ENCODE data around the gene JAG1. TPM values are rescaled to one million over a fixed set of nuclear protein-coding genes. Genes with fewer than 3 reads are reported as not detected.
"Not testable (repeated sequence)": the region's sequence is repeated elsewhere in the genome, so short reads cannot be mapped to it uniquely, and the experiment has no call there.

JAG1 gene
- total RNA-seq, 1 donor from 2014 or later, result 278 TPM

DNA sequence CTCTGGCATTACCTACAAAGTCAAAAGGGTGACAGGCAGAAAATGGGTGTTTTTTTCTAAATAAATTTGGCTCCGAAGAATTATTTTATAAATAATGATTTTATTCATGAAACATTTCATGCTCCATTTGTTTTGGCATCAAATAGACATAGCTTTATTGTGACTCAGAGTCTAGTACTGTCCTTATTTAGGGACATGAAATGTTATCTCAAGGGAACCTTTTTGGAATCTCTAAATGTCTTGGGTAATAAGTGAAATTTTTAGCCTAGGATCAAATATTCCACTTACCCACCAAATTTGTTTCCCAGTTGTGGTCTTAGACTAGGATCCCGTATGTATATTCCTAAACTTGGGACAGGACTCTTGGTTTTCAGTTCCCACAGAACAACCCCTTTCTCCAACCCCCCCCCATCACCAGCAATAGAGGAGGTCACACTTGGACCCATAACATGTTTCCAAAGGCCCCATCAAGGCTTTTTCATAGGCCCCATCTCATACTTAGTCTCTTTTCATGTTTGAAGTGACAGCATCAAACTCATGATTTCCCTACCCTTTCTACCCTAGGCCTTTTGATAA, 81.8 kb downstream of the JAG1 start:
- H3K9me3 ChIP-seq (ENCODE audit: insufficient read depth, low read depth, low read length), result no peaks in the 10 kb centered on the region
- TF ChIP-seq EZH2 (IDR thresholded peaks at IDR 0.05; ENCODE audit: insufficient read depth, low read length), result no peak
- TF ChIP-seq, protein P1, sequence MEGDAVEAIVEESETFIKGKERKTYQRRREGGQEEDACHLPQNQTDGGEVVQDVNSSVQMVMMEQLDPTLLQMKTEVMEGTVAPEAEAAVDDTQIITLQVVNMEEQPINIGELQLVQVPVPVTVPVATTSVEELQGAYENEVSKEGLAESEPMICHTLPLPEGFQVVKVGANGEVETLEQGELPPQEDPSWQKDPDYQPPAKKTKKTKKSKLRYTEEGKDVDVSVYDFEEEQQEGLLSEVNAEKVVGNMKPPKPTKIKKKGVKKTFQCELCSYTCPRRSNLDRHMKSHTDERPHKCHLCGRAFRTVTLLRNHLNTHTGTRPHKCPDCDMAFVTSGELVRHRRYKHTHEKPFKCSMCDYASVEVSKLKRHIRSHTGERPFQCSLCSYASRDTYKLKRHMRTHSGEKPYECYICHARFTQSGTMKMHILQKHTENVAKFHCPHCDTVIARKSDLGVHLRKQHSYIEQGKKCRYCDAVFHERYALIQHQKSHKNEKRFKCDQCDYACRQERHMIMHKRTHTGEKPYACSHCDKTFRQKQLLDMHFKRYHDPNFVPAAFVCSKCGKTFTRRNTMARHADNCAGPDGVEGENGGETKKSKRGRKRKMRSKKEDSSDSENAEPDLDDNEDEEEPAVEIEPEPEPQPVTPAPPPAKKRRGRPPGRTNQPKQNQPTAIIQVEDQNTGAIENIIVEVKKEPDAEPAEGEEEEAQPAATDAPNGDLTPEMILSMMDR (IDR thresholded peaks at IDR 0.05; ENCODE audit: insufficient read depth, low read depth, low read length), result no peak
- H3K4me3 Mint-ChIP-seq (ENCODE audit: unreplicated experiment), result no peak overlapping the region
- H2AFZ ChIP-seq (ENCODE audit: low read depth, low read length), result no peak overlapping the region
- no peaks in the 10 kb centered on the region for H3K36me3 Mint-ChIP-seq (ENCODE audit: low read depth, unreplicated experiment)
- DNase-seq (ENCODE audit: low read depth) (peak; percentile 49), FAIRE-seq (no peak)
- H3K4me3 ChIP-seq (ENCODE audit: insufficient read depth, low read depth, low read length), result no peak overlapping the region
- no peaks in the 10 kb centered on the region for H3K27me3 ChIP-seq (ENCODE audit: insufficient read depth, low read length)
- peak overlapping the region; percentile 49 for H3K9ac ChIP-seq (ENCODE audit: low read length)
- no peaks in the 10 kb centered on the region for H3K36me3 ChIP-seq (ENCODE audit: insufficient read depth, low read length)
- no peaks in the 10 kb centered on the region for H3K27me3 Mint-ChIP-seq (ENCODE audit: low read depth, unreplicated experiment)
- H3K79me2 ChIP-seq (ENCODE audit: insufficient read depth, low read length), result no peaks in the 10 kb centered on the region
- peaks cover 22% of the 10 kb centered on the region for H3K4me1 Mint-ChIP-seq (ENCODE audit: low read depth, unreplicated experiment)
- no peak overlapping the region for H3K27ac Mint-ChIP-seq (ENCODE audit: unreplicated experiment)
- no peaks in the 10 kb centered on the region for H4K20me1 ChIP-seq (ENCODE audit: insufficient read depth, low read length)
- peaks cover 17% of the 10 kb centered on the region for H3K4me1 ChIP-seq (ENCODE audit: insufficient read depth, low read length)
- no peaks in the 10 kb centered on the region for H3K9me3 Mint-ChIP-seq (ENCODE audit: unreplicated experiment)
- H3K27ac ChIP-seq (ENCODE audit: low read depth, low read length), result peak overlapping the region; percentile 75
- H3K4me2 ChIP-seq (ENCODE audit: low read length), result peak overlapping the region; percentile 31

DNA sequence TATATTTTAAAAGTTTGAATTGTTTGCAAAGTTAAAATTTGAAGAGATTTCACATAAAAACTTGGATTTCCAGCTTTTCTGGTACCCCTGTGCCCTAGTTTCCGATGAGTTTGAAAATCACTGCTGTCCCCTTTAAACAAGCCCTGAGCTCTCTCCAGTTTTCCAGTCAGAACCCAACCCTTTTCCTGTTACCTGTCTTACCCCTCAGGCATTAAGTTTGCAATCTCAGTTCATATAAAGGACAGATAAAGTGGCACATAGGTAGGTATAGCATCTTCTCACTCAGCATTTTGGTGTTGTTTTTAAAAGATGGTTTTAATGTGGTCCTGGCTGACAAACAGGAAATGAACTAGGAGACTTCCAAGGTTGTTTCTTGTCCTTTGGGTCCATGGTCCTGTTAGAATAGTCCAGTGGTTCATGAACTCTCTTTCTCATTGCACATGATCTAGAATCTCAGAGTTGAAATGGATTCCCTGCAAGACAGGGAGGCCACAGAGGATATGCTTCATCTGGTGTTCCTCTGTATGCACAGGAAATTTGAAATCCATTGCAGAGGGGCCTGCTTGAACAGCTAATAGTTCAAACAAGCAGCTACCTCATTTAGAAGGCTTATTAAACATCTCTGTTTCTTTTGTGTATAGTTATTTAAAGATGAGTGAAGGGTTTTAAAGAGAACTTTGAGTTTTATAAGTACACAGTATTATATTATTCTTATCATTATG, 82.7 kb downstream of the JAG1 start:
- H3K9ac ChIP-seq (ENCODE audit: low read length), result no peak overlapping the region
- no peaks in the 10 kb centered on the region for H3K9me3 ChIP-seq (ENCODE audit: insufficient read depth, low read depth, low read length)
- no peak overlapping the region for H3K4me3 Mint-ChIP-seq (ENCODE audit: unreplicated experiment)
- peaks cover 18% of the 10 kb centered on the region for H3K4me1 Mint-ChIP-seq (ENCODE audit: low read depth, unreplicated experiment)
- H3K27ac ChIP-seq (ENCODE audit: low read depth, low read length), result peak overlapping the region; percentile 75
- no peaks in the 10 kb centered on the region for H3K79me2 ChIP-seq (ENCODE audit: insufficient read depth, low read length)
- H3K9me3 Mint-ChIP-seq (ENCODE audit: unreplicated experiment), result no peaks in the 10 kb centered on the region
- FAIRE-seq, result peak; percentile 5
- DNase-seq (ENCODE audit: low read depth), result no peak
- no peaks in the 10 kb centered on the region for H3K27me3 ChIP-seq (ENCODE audit: insufficient read depth, low read length)
- no peak overlapping the region for H3K27ac Mint-ChIP-seq (ENCODE audit: unreplicated experiment)
- no peaks in the 10 kb centered on the region for H3K36me3 Mint-ChIP-seq (ENCODE audit: low read depth, unreplicated experiment)
- no peak overlapping the region for H3K4me2 ChIP-seq (ENCODE audit: low read length)
- H3K4me3 ChIP-seq (ENCODE audit: insufficient read depth, low read depth, low read length), result no peak overlapping the region
- TF ChIP-seq EZH2 (IDR thresholded peaks at IDR 0.05; ENCODE audit: insufficient read depth, low read length), result no peak
- TF ChIP-seq, protein P1 (IDR thresholded peaks at IDR 0.05; ENCODE audit: insufficient read depth, low read depth, low read length), result no peak
- no peak overlapping the region for H2AFZ ChIP-seq (ENCODE audit: low read depth, low read length)
- H3K36me3 ChIP-seq (ENCODE audit: insufficient read depth, low read length), result no peaks in the 10 kb centered on the region
- H3K4me1 ChIP-seq (ENCODE audit: insufficient read depth, low read length), result peaks cover 14% of the 10 kb centered on the region
- H4K20me1 ChIP-seq (ENCODE audit: insufficient read depth, low read length), result no peaks in the 10 kb centered on the region
- H3K27me3 Mint-ChIP-seq (ENCODE audit: low read depth, unreplicated experiment), result no peaks in the 10 kb centered on the region

DNA sequence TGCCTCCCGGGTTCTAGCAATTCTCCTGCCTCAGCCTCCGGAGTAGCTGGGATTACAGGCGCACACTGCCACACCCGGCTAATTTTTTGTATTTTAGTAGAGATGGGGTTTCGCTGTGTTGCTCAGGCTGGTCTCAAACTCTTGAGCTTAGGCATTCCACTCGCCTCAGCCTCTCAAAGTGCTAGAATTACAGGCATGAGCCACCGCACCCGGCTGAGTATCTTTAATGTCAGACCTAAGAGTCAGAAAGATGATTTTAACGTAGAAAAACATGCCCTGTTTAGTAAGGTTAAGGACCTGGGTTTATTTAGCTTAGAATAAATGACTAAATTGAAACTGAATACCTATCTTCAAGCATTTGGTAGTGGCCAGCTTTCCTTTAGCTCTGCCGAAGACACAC, 83.4 kb downstream of the JAG1 start:
- not testable (repeated sequence) for H3K79me2 ChIP-seq (ENCODE audit: insufficient read depth, low read length); H3K9me3 ChIP-seq (ENCODE audit: insufficient read depth, low read depth, low read length); H3K27ac ChIP-seq (ENCODE audit: low read depth, low read length); H3K27ac Mint-ChIP-seq (ENCODE audit: unreplicated experiment); H4K20me1 ChIP-seq (ENCODE audit: insufficient read depth, low read length); FAIRE-seq; H3K4me3 ChIP-seq (ENCODE audit: insufficient read depth, low read depth, low read length); H3K36me3 Mint-ChIP-seq (ENCODE audit: low read depth, unreplicated experiment); H3K9ac ChIP-seq (ENCODE audit: low read length); H3K27me3 ChIP-seq (ENCODE audit: insufficient read depth, low read length); H3K4me2 ChIP-seq (ENCODE audit: low read length); H3K36me3 ChIP-seq (ENCODE audit: insufficient read depth, low read length); DNase-seq (ENCODE audit: low read depth); H3K4me3 Mint-ChIP-seq (ENCODE audit: unreplicated experiment); H2AFZ ChIP-seq (ENCODE audit: low read depth, low read length); H3K27me3 Mint-ChIP-seq (ENCODE audit: low read depth, unreplicated experiment); H3K9me3 Mint-ChIP-seq (ENCODE audit: unreplicated experiment)
- H3K4me1 Mint-ChIP-seq (ENCODE audit: low read depth, unreplicated experiment), result peaks cover 18% of the 10 kb centered on the region
- peaks cover 14% of the 10 kb centered on the region for H3K4me1 ChIP-seq (ENCODE audit: insufficient read depth, low read length)

Small RNA genes within 50 kb of the gene (microRNA-seq; reads per million reads assigned to microRNA genes)
- 6.3 reads per million, percentile 26 among the genes with 10 or more reads in this experiment for gene MIR6870

Other genes starting within 250 kb of the JAG1 start
- 13.4 and 14.2 TPM in 2 replicates for gene MKKS, start 239.8 kb downstream of the JAG1 start, total RNA-seq
- 4.7 and 5.3 TPM in 2 replicates for gene SLX4IP, start 238.7 kb downstream of the JAG1 start, total RNA-seq

All from astrocyte (in vitro differentiated cells and primary cell).